Thoracic aorta (tissue), 2 donors: ENCODE measurements around the gene TYW5. TPM values are rescaled to one million over a fixed set of nuclear protein-coding genes. Genes with fewer than 3 reads are reported as not detected.
A peak's percentile ranks its signal among the peaks of the same experiment; 100 is the strongest.

Source experiments
- ATAC-seq: fragments of 150-250 bp; one replicate; pipeline ENCODE4 v1.8.0; 2017; ENCODE audit warnings: low read depth; ENCODE audit not compliant: insufficient number of reproducible peaks, low FRiP score
- DNase-seq: peaks from one replicate; pipeline ENCODE4 v3.0.0-alpha.2; 2020; ENCODE audit warnings: low spot score
- H3K27ac ChIP-seq, 2 donors: fragments of 200-600 bp; sonication (generic); 1 replicate in 1 of 2; 2 replicates in 1 of 2; pipeline ENCODE4 v1.5.1; 2016; ENCODE audit warnings: mild to moderate bottlenecking in 2 of 2, moderate library complexity in 2 of 2
- H3K27me3 ChIP-seq: fragments of 200-600 bp; sonication (generic); replicated peaks from 2 replicates; pipeline ENCODE4 v1.6.0; 2016; ENCODE audit warnings: mild to moderate bottlenecking; ENCODE audit not compliant: insufficient read depth
- H3K36me3 ChIP-seq: fragments of 200-600 bp; sonication (generic); one replicate; pipeline ENCODE4 v1.5.1; 2016
- H3K4me1 ChIP-seq, 2 donors: fragments of 200-600 bp; sonication (generic); 1 replicate in 1 of 2; 2 replicates in 1 of 2; pipeline versions ENCODE4 v1.5.1 to v1.6.0; 2016; ENCODE audit warnings: low read depth in 2 of 2, mild to moderate bottlenecking in 1 of 2; ENCODE audit not compliant: control insufficient read depth in 1 of 2
- H3K4me3 ChIP-seq: fragments of 200-600 bp; sonication (generic); 2 replicates; pipeline ENCODE4 v1.5.1; 2016; ENCODE audit warnings: mild to moderate bottlenecking
- H3K9me3 ChIP-seq: fragments of 200-600 bp; sonication (generic); 2 replicates; pipeline ENCODE4 v1.5.1; 2016
- total RNA-seq, 2 donors: library from RNA; depleted of rRNA; stranded (reverse); fragments of >200 nt; gene quantifications; one replicate each; pipeline versions ENCODE4 v1.1.0 to v1.2.3, GENCODE V29; 2016
- TF ChIP-seq, protein P1 (sequence below): fragments of 200-600 bp; sonication (generic); IDR thresholded peaks from one replicate; pipeline ENCODE4 v1.5.1; 2019; ENCODE audit warnings: antibody characterized with exemption

Gene TYW5
- total RNA-seq, 2 donors from 2014 or later, result 5.3 to 9.8 TPM

- Histone ChIP-seq H3K4me3 (peak overlapping the region; percentile 92), H3K27ac (peak overlapping the region in 1 of 2 donors; percentile 93), H3K9me3 (no peaks in the 10 kb centered on the region), H3K4me1 (peaks cover 20 to 26% of the 10 kb centered on the region in 2 donors), H3K27me3 (no peaks in the 10 kb centered on the region), H3K36me3 (no peaks in the 10 kb centered on the region)
- no peak for DNase-seq
- no peak for ATAC-seq
- TF ChIP-seq, protein P1, sequence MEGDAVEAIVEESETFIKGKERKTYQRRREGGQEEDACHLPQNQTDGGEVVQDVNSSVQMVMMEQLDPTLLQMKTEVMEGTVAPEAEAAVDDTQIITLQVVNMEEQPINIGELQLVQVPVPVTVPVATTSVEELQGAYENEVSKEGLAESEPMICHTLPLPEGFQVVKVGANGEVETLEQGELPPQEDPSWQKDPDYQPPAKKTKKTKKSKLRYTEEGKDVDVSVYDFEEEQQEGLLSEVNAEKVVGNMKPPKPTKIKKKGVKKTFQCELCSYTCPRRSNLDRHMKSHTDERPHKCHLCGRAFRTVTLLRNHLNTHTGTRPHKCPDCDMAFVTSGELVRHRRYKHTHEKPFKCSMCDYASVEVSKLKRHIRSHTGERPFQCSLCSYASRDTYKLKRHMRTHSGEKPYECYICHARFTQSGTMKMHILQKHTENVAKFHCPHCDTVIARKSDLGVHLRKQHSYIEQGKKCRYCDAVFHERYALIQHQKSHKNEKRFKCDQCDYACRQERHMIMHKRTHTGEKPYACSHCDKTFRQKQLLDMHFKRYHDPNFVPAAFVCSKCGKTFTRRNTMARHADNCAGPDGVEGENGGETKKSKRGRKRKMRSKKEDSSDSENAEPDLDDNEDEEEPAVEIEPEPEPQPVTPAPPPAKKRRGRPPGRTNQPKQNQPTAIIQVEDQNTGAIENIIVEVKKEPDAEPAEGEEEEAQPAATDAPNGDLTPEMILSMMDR, result no peak
Measured at GRCh38 chr2:199910338-199911051, 44.8 kb downstream of the TYW5 start.

DNA sequence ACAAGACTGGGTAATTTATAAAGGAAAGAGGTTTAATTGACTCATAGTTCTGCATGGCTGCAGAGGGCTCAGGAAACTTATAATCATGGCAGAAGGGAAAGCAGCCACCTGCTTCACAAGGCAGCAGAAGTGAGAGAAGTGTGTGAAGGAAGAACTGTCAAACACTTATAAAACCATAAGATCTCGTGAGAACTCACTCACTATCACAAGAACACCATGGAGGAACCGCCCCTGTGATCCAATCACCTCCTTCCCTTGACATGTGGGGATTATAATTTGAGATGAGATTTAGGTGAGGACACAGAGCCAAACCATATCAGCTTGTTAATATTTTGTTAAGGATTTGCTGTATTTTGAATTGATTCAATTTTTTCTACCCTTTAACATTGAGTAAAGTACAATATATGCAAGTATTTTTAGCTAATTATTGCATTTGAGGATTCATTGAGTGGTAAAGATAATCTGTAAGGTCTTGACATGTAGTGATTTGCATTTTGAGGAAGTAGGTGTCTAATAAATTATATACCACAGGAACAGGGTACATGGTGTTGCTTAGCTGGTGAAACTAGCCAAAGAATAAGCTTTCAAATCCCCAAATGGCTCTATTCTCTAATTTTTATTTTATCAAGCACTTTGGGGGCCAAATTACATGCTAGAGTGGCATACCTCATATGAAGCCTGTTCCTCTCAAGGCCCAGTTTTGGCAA lies 48.1 kb downstream of the TYW5 start:
- Histone ChIP-seq H3K27ac (no peak overlapping the region), H3K4me1 (peaks cover 3 to 6% of the 10 kb centered on the region in 2 donors), H3K36me3 (no peaks in the 10 kb centered on the region), H3K9me3 (no peaks in the 10 kb centered on the region), H3K4me3 (no peak overlapping the region), H3K27me3 (no peaks in the 10 kb centered on the region)
- no peak for ATAC-seq
- no peak for DNase-seq
- TF ChIP-seq, protein P1, result no peak

DNA sequence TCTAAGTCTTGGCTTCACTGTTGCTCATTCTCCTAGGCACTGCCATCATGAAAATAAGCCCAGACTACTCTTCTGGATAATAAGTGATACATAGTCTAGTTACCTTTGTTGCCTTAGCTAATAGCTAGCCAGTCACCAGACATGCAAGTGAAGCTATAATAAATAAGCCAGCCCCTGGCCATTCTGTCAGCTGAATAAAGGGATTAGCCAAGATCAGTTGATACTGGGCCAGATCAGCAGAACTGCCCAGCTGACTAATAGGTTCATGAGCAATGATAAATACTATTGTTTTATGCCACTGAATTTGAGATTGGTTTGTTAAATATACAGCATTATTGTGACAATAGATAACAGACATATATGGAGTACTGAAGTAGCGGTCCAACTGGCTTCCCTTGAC lies 52.2 kb downstream of the TYW5 start:
- Histone ChIP-seq H3K36me3 (no peaks in the 10 kb centered on the region), H3K27ac (no peak overlapping the region), H3K9me3 (no peaks in the 10 kb centered on the region), H3K27me3 (no peaks in the 10 kb centered on the region), H3K4me1 (no peaks in the 10 kb centered on the region), H3K4me3 (no peak overlapping the region)
- TF ChIP-seq, protein P1, result no peak
- ATAC-seq, result no peak
- DNase-seq, result no peak

- Histone ChIP-seq H3K9me3 (no peaks in the 10 kb centered on the region), H3K36me3 (no peaks in the 10 kb centered on the region), H3K4me3 (no peak overlapping the region), H3K27me3 (no peaks in the 10 kb centered on the region), H3K27ac (no peak overlapping the region), H3K4me1 (no peaks in the 10 kb centered on the region)
- TF ChIP-seq, protein P1, result no peak
- DNase-seq, result no peak
- no peak for ATAC-seq
Measured at GRCh38 chr2:199902486-199903110, 52.7 kb downstream of the TYW5 start.

DNA sequence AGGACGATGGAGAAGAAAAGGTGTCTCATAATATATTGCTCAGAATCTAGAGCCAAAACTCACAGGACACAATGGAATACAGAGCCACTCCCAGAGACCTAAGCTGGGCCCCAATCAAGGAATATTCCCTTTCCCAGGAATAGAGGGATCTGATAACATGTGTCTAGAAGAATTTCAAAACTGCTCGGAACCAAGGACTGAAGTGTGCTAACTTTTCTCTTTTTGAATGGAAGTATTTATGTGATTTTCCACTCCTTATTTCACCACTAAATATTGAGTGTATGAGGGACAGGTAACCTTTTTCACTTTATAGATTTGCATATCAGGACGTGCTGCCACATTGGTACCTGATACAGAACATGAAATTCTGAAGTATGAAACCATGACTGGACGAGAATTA lies 53.3 kb downstream of the TYW5 start:
- H3K4me1 ChIP-seq, result no peaks in the 10 kb centered on the region
- H3K36me3 ChIP-seq, result no peaks in the 10 kb centered on the region
- TF ChIP-seq, protein P1, result no peak
- no peaks in the 10 kb centered on the region for H3K27me3 ChIP-seq
- no peaks in the 10 kb centered on the region for H3K9me3 ChIP-seq
- H3K27ac ChIP-seq, result no peak overlapping the region
- DNase-seq (no peak), ATAC-seq (no peak)
- no peak overlapping the region for H3K4me3 ChIP-seq
